ENCODE results near the gene MOB3A. TPM values are rescaled to one million over a fixed set of nuclear protein-coding genes. Genes with fewer than 3 reads are reported as not detected.

The MOB3A gene
- total RNA-seq, 1 donor from 2014 or later: 161 TPM

DNA sequence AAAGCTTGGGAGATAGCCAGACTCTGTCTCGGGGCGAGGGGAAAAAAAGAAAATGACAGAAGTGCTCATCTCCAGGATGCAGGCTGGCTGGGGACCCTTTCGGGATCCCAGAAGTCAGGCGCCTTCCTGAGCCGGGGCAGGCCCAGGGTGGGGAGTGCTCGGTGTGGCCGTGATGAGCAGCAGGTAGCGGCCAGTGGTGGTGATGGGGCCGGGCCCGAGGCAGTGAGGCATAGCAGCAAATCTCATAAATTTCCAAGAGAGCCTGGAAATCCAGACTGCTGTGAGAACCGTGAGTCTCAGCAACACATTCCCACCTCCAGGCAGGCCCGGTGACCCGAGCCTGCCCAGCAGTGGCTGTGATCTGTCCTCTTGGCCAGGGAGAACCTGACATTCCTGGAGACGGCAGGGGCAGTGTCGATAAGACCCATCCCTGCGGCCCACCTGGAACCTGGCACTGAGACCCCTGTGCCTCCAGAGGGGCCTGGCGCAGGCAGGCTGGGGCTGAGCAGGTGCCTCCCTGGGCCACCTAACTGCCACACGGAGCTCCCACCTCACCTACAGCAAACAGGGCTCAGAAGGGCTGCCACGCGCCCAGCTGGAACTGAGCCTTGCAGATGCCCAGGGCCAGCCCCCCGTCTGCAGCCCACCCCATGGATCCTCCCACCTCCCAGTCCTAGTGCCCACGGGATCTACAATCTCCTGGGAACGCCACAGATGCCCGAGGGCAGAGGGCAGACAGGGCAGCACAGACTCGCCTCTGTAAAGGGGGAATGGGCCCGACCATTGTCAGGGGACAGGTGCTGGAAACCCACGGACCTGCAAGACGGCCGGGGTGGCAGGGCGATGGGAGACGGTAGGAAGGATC, 24.0 kb upstream of the MOB3A start:
- DNase-seq (ENCODE audit: low spot score): no peak
- Mint-ChIP-seq H3K9me3 (no peaks in the 10 kb centered on the region), H3K4me1 (ENCODE audit: low read depth) (no peaks in the 10 kb centered on the region), H3K36me3 (ENCODE audit: low read depth) (peaks cover 30% of the 10 kb centered on the region), H3K27me3 (ENCODE audit: insufficient read depth) (no peaks in the 10 kb centered on the region), H3K4me3 (no peak overlapping the region), H3K27ac (no peak overlapping the region)
- intact Hi-C loops (cut with micrococcal nuclease): no loop called here

DNA sequence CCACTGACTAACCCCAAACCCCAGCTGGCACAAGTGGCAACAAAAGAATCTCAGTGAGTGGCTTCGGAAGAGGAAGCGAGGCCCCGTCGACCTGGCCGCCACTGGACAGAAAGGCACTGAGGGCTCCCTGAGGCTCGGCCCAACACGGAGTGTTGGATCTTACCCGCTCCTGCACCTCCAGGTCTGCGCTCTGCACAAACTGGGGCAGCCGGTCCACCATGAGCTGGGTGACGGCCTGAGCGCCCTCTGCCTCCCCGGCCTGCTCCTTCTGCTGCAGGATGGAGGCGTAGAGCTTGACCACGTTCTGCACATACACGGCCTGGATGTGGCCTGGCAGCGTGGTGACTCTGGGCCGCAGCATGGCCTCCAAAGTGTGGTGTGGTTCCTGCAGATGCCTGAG, 22.3 kb upstream of the MOB3A start:
- intact Hi-C loops (cut with micrococcal nuclease): no loop called here
- H3K27me3 Mint-ChIP-seq (ENCODE audit: insufficient read depth): no peaks in the 10 kb centered on the region
- no peak overlapping the region for H3K27ac Mint-ChIP-seq
- DNase-seq (ENCODE audit: low spot score): no peak
- H3K4me3 Mint-ChIP-seq: no peak overlapping the region
- H3K9me3 Mint-ChIP-seq: no peaks in the 10 kb centered on the region
- H3K36me3 Mint-ChIP-seq (ENCODE audit: low read depth): peaks cover 42% of the 10 kb centered on the region
- H3K4me1 Mint-ChIP-seq (ENCODE audit: low read depth): no peaks in the 10 kb centered on the region

DNA sequence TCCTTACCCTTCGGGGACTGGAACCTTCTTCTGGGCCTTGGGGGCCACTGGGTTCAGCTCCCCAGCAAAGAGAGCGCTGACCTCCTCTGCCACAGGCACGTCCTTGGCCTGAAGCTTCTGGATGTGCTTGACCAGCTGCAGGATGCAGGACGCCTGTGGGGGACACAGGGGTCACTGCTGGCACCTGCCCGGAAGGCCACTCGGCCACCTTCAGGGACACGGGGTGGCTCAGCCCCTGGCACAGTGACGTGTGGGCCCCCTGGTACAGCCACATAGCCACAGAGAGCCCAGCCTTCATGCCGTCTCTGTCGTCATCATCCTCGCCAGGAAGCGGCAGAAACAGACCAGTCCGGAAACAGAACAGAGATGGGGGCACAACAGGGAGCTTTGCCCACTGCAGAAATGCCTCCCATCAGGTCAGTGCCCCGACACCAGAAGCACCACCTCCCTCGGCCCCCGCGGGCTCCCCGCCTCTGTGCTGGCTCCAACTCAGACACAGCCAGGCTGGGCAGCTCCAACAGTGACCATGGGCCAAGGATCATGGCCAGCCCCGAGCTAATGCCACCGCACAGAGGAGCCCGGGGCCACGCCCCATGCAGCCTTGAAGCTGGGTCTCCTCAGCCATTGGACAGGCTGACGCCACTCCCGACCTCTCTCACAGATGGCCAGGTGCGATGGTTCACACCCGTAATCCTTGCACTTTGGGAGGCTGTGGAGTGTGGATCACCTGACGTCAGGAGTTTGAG, 21.3 kb upstream of the MOB3A start:
- no peaks in the 10 kb centered on the region for H3K9me3 Mint-ChIP-seq
- intact Hi-C loops (cut with micrococcal nuclease): no loop called here
- peaks cover 43% of the 10 kb centered on the region for H3K36me3 Mint-ChIP-seq (ENCODE audit: low read depth)
- no peaks in the 10 kb centered on the region for H3K27me3 Mint-ChIP-seq (ENCODE audit: insufficient read depth)
- H3K27ac Mint-ChIP-seq: no peak overlapping the region
- DNase-seq (ENCODE audit: low spot score): no peak
- no peaks in the 10 kb centered on the region for H3K4me1 Mint-ChIP-seq (ENCODE audit: low read depth)
- H3K4me3 Mint-ChIP-seq: no peak overlapping the region

GRCh38 chr19:2116507-2116906, 20.4 kb upstream of the MOB3A start:
- no peak overlapping the region for H3K27ac Mint-ChIP-seq
- no peaks in the 10 kb centered on the region for H3K9me3 Mint-ChIP-seq
- intact Hi-C loops (cut with micrococcal nuclease): no loop called here
- DNase-seq (ENCODE audit: low spot score): no peak
- H3K4me1 Mint-ChIP-seq (ENCODE audit: low read depth): no peaks in the 10 kb centered on the region
- no peak overlapping the region for H3K4me3 Mint-ChIP-seq
- peaks cover 44% of the 10 kb centered on the region for H3K36me3 Mint-ChIP-seq (ENCODE audit: low read depth)
- H3K27me3 Mint-ChIP-seq (ENCODE audit: insufficient read depth): no peaks in the 10 kb centered on the region

DNA sequence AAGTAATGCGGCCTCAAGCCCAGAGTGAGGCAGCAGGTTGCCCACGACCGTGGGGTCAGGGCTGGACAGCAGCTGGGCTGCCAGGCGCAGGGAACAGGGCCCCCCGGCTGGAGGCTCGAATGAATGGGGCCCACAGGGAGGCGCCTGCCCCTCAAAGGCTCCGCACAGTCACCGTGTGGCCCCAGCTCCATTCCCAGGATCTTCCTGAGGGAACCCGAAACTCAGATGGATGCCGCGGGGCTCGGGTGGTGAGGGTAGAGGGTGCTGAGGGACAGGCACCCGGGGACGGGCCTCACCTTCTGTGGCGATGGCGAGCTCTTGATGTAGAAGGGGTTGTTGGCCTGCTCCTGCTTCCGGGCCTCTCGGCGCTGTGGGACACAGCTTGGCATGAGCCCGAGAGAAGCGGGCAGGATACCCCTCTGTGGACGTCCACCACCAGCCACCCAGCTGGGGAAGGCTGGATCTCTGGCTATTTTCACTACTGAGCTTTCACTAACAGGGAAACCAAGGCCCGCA, 19.8 kb upstream of the MOB3A start:
- H3K4me3 Mint-ChIP-seq: no peak overlapping the region
- no peaks in the 10 kb centered on the region for H3K4me1 Mint-ChIP-seq (ENCODE audit: low read depth)
- DNase-seq (ENCODE audit: low spot score): no peak
- H3K27me3 Mint-ChIP-seq (ENCODE audit: insufficient read depth): no peaks in the 10 kb centered on the region
- no peaks in the 10 kb centered on the region for H3K9me3 Mint-ChIP-seq
- intact Hi-C loops (cut with micrococcal nuclease): no loop called here
- no peak overlapping the region for H3K27ac Mint-ChIP-seq
- H3K36me3 Mint-ChIP-seq (ENCODE audit: low read depth): peaks cover 39% of the 10 kb centered on the region

- peaks cover 39% of the 10 kb centered on the region for H3K36me3 Mint-ChIP-seq (ENCODE audit: low read depth)
- no peak for DNase-seq (ENCODE audit: low spot score)
Observed at GRCh38 chr19:2115324-2115723, 19.2 kb upstream of the MOB3A start.

DNA sequence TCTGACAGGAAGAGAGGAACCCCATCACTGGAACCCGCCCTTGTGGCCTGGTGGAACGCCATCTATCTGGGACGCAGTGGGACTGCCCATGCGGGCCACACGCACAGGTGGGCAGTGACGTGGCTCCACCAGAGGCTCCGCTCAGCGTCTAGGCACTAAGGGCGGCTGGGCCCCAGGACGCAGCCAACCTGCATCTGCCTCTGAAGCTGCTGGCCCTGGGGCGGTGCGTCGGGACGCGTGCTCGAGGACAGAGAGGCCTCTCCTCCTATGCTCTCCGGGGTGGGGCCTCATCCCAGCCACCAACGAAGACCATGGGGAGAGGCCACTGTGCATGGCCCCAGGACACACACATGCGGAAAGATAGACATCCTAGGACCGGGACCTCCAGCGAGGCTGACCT, 18.7 kb upstream of the MOB3A start:
- DNase-seq (ENCODE audit: low spot score): no peak
- no peak overlapping the region for H3K4me3 Mint-ChIP-seq
- no peaks in the 10 kb centered on the region for H3K4me1 Mint-ChIP-seq (ENCODE audit: low read depth)
- H3K27ac Mint-ChIP-seq: no peak overlapping the region
- H3K9me3 Mint-ChIP-seq: no peaks in the 10 kb centered on the region
- H3K36me3 Mint-ChIP-seq (ENCODE audit: low read depth): peaks cover 39% of the 10 kb centered on the region
- intact Hi-C loops (cut with micrococcal nuclease): no loop called here
- no peaks in the 10 kb centered on the region for H3K27me3 Mint-ChIP-seq (ENCODE audit: insufficient read depth)

More at GRCh38 chr19:2115324-2115723, 19.2 kb upstream of the MOB3A start:
- Mint-ChIP-seq H3K27me3 (ENCODE audit: insufficient read depth) (no peaks in the 10 kb centered on the region), H3K9me3 (no peaks in the 10 kb centered on the region), H3K4me1 (ENCODE audit: low read depth) (no peaks in the 10 kb centered on the region), H3K4me3 (no peak overlapping the region), H3K27ac (no peak overlapping the region)
- intact Hi-C loops (cut with micrococcal nuclease): no loop called here

DNA sequence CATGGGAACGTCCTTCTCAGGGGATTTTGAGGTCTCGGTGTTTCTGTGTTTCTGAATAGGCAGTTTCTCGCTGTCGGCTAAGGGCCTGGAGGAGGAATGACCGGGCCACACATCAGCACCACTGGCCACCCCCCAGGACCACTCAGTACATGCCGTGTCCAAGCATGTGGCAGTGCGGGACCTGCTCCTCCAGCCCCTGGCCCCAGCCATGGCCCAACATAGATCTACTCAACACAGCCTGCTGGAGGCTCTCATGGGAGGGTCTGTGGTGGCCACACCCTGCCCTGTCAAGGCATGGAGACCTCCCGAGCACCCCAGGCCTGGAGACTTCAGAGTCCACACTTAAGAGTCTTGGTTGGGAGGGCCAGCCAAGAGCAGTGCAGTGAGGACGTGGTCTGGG, 18.1 kb upstream of the MOB3A start:
- intact Hi-C loops (cut with micrococcal nuclease): no loop called here
- Mint-ChIP-seq H3K36me3 (ENCODE audit: low read depth) (peaks cover 37% of the 10 kb centered on the region), H3K27me3 (ENCODE audit: insufficient read depth) (no peaks in the 10 kb centered on the region), H3K27ac (no peak overlapping the region), H3K4me1 (ENCODE audit: low read depth) (no peaks in the 10 kb centered on the region), H3K4me3 (no peak overlapping the region), H3K9me3 (no peaks in the 10 kb centered on the region)
- no peak for DNase-seq (ENCODE audit: low spot score)

- Mint-ChIP-seq H3K4me3 (no peak overlapping the region), H3K9me3 (no peaks in the 10 kb centered on the region), H3K4me1 (ENCODE audit: low read depth) (no peaks in the 10 kb centered on the region), H3K27me3 (ENCODE audit: insufficient read depth) (no peaks in the 10 kb centered on the region), H3K36me3 (ENCODE audit: low read depth) (peaks cover 34% of the 10 kb centered on the region), H3K27ac (no peak overlapping the region)
- DNase-seq (ENCODE audit: low spot score): no peak
- intact Hi-C loops (cut with micrococcal nuclease): no loop called here
Observed at GRCh38 chr19:2113439-2114211, 17.5 kb upstream of the MOB3A start.

GRCh38 chr19:2112516-2113320, 16.6 kb upstream of the MOB3A start:
- Mint-ChIP-seq H3K27me3 (ENCODE audit: insufficient read depth) (no peaks in the 10 kb centered on the region), H3K4me3 (no peak overlapping the region), H3K4me1 (ENCODE audit: low read depth) (no peaks in the 10 kb centered on the region), H3K36me3 (ENCODE audit: low read depth) (peaks cover 33% of the 10 kb centered on the region), H3K27ac (no peak overlapping the region), H3K9me3 (no peaks in the 10 kb centered on the region)
- intact Hi-C loops (cut with micrococcal nuclease): no loop called here
- no peak for DNase-seq (ENCODE audit: low spot score)

DNA sequence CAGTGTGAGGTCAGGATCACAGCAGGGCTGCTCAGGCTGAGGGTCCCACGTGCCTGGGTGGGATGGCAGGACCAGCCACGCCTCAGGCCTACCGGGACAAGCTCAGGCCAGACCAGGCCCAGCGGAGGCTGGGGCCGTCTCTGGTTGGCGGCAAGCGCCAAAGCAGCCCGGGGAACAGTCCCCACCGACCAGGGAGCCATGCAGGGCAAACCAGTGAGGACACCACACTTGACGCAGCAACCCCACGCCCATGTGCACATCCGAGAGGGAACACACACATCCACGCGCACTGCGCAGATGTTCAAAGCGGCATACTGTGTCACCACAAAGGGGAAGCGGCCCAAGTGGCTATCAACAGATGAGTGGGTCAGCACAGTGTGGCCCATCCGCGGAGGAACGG, 15.8 kb upstream of the MOB3A start:
- DNase-seq (ENCODE audit: low spot score): no peak
- Mint-ChIP-seq H3K27ac (no peak overlapping the region), H3K4me3 (no peak overlapping the region), H3K36me3 (ENCODE audit: low read depth) (peaks cover 37% of the 10 kb centered on the region), H3K27me3 (ENCODE audit: insufficient read depth) (no peaks in the 10 kb centered on the region), H3K9me3 (no peaks in the 10 kb centered on the region), H3K4me1 (ENCODE audit: low read depth) (no peaks in the 10 kb centered on the region)
- intact Hi-C loops (cut with micrococcal nuclease): no loop called here

DNA sequence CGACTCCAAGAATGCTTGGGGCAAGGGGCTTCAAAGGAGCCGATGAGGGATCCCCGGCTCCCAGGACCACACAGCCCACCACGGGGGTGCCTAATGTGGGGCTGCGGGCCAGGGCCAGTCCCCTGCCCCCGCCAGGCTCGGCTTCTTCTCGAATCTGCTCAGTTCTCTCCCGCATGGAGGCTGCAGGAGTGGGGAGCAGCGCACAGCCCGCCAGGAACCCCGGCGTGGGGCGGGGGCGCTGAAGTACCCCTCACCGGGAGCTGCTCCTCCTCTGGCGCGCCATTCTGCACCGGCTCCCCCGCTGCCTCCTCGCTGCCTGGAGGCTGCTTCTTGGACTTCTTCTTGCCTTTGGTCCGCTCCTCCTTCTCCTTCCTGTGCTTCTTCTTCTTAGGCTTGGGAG, 15.3 kb upstream of the MOB3A start:
- H3K4me3 Mint-ChIP-seq: no peak overlapping the region
- H3K27me3 Mint-ChIP-seq (ENCODE audit: insufficient read depth): no peaks in the 10 kb centered on the region
- peaks cover 42% of the 10 kb centered on the region for H3K36me3 Mint-ChIP-seq (ENCODE audit: low read depth)
- H3K9me3 Mint-ChIP-seq: no peaks in the 10 kb centered on the region
- no peak for DNase-seq (ENCODE audit: low spot score)
- H3K27ac Mint-ChIP-seq: no peak overlapping the region
- intact Hi-C loops (cut with micrococcal nuclease): no loop called here
- no peaks in the 10 kb centered on the region for H3K4me1 Mint-ChIP-seq (ENCODE audit: low read depth)

Data from activated T-helper 1 cell treated with anti-CD3 and anti-CD28 coated beads, Interleukin-12 subunit alpha, Interleukin-12 subunit beta, Interleukin-2, Interleukin-4 antibody, amounts not matched to agents 30 ng/mL and 10 ng/mL and 1 ng/mL, durations not matched to agents 14 hours and 24 hours and 36 hours (primary cell).